Activated CD4-positive, alpha-beta T cell treated with anti-CD3 and anti-CD28 coated beads for 48 hours (primary cell): Measurements from ENCODE around the gene ZBTB37.
"Not testable (repeated sequence)": the region's sequence is repeated elsewhere in the genome, so short reads cannot be mapped to it uniquely, and the experiment has no call there.

Source experiments
- DNase-seq: peaks from one replicate; pipeline ENCODE4 v3.0.0-alpha.2; 2020

Gene ZBTB37

DNA sequence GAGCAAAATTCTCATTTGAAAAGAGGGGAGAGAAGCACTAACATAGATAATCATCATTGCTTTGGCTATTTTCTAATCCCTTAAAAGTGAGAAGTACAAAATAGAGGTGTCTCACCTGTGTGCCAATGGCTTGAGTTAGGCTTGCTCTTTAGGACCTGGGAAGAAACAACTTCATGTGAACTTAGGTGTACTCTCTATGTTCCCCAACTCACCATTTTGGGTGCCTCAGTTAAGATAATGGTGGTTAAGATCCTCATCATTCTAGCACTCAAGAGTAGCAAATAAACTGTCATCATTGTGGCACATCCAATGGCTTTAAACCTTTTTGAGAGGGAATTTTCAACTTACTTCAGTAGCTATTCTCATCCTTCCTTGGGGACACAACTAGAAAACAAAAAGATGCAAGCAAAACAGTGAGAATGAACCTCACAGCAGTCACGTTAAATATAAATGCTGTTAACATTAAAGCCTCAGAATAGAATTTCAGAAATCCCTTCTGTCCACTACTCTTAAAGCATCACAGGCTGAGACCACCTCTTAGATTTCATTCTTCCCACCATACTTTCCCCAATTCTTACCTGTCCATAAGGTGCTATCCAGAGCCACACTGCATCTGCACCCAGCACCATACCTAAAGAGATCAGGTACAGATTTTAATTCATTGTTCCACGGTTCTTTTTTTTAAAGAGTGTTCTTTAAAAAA, 1.6 kb upstream of the ZBTB37 start:
- no peak for DNase-seq

DNA sequence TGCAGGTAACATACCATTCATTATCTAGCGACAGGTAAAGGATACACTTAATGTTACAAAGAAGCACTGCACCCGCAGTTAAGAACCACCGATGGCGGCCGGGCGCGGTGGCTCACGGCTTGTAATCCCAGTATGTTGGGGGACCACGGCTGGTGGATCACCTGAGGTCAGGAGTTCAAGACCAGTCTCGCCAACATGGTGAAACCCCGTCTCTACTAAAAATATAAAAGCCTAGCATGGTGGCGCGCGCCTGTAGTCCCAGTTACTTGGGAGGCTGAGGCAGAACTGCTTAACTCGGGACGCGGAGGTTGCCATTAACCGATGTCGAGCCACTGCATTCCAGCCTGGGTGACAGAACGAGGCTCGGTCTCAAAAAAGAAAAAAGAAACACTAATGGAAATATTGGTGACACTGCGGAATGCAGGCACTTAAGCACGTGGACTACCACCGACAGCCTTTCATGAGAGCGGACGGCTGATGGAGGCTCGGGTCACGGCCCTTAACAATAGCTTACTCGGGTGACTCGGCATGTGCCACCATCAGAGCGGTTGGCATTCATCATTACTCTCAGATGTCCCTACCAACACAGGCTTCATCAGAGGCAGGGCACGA, 933 bp upstream of the ZBTB37 start:
- peak; percentile 63 for DNase-seq

GRCh38 chr1:173867753-173868265, 371 bp upstream of the ZBTB37 start, which contains the start of gene GAS5:
Gene GAS5 (minus strand): TSS chr1:173867989.
- DNase-seq, result peak; percentile 100

DNA sequence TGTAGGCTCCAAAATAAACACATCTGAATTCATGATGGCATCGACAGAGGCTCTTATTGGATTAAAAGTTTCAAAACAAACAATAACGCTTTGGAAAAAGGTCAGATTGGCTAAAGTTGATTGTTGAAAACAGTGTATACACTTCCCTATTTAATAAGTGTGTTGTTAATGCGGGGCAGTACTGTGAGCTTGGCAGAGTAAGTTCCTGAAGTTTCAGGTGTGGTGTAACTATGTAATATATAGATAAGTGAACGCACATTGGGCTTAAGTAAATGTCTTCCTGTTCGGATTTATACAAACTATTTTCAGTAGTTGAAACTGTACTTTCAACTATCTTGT, 810 bp downstream of the ZBTB37 start:
- DNase-seq, result no peak

GRCh38 chr1:173870252-173871075, 2.3 kb downstream of the ZBTB37 start:
- peak; percentile 46 for DNase-seq

GRCh38 chr1:173871091-173871490, 2.9 kb downstream of the ZBTB37 start:
- no peak for DNase-seq

- no peak for DNase-seq
Observed at GRCh38 chr1:173871500-173871899, 3.3 kb downstream of the ZBTB37 start.

DNA sequence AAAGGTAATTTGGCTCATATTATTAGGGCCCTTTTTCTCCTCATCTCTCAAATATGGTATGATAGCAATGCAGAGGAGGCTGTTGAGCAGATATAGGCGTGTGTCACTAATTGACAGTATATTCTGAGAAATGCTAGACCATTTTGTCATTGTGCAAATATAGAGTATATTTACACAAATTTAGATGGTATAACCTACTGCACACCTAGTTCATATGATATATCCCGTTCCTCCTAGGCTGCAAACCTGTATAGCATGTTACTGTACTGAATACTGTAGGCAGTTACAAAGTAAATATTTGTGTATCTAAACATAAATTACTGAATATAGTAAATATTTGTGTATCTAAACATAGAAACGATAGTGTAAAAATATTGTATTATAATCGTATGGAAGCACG, 8.6 kb downstream of the ZBTB37 start:
- no peak for DNase-seq

DNA sequence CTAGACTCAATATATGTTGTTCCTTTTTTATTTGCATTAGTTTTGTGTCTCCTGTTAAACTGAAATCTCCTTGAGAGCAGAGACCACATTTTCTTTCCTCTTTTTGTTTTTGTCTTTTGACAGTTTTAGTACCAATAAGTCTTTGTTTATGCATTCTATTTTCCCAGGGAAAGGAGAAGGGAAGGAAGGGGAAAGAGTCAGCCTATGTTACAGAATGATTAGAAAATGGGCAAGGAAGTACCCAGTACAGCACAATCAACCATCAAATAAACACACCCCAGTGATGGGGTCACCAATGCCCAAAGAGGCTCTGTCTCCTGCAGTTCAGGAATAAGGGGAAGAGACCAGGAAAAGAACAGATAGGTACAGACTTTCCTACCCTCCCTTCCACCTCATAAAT, 10.1 kb downstream of the ZBTB37 start:
- DNase-seq, result no peak

DNA sequence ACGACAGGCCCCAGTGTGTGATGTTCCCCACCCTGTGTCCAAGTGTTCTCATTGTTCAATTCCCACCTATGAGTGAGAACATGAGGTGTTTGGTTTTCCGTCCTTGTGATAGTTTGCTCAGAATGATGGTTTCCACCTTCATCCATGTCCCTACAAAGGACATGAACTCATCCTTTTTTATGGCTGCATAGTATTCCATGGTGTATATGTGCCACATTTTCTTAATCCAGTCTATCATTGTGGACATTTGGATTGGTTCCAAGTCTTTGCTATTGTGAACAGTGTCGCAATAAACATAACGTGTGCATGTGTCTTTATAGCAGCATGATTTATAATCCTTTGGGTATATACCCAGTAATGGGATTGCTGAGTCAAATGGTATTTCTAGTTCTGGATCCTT, 12.9 kb downstream of the ZBTB37 start:
- DNase-seq, result not testable (repeated sequence)

GRCh38 chr1:173884701-173885100, 16.5 kb downstream of the ZBTB37 start:
- DNase-seq, result no peak

GRCh38 chr1:173886746-173887611, 18.8 kb downstream of the ZBTB37 start:
- no peak for DNase-seq

GRCh38 chr1:173887627-173888026, 19.4 kb downstream of the ZBTB37 start:
- DNase-seq, result no peak

GRCh38 chr1:173888749-173889148, 20.6 kb downstream of the ZBTB37 start:
- DNase-seq, result no peak

- no peak for DNase-seq
Observed at GRCh38 chr1:173889885-173890284, 21.7 kb downstream of the ZBTB37 start.

GRCh38 chr1:173893611-173894010, 25.4 kb downstream of the ZBTB37 start:
- DNase-seq, result no peak

GRCh38 chr1:173894189-173894588, 26.0 kb downstream of the ZBTB37 start:
- no peak for DNase-seq

- DNase-seq, result no peak
Observed at GRCh38 chr1:173900427-173900826, 32.2 kb downstream of the ZBTB37 start.

DNA sequence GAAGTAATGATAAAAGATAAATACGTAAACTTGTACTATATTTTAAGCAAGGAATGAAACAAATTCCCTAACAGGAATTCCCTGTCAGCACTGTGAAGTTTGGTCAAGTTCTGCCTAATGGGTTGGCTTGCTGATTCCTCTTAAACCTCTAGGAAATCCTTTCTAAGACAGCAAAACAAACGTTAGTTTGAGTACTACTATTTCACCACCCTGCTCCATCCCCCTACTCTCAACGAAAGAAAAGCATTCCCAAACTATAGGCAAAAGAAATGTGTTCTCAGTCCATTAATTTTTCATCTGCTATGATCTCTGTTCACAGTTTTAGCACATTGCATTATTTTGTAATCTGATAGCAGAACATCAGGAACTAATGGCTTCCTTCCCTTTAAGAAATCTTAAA, 32.8 kb downstream of the ZBTB37 start:
- DNase-seq, result no peak

- no peak for DNase-seq
Observed at GRCh38 chr1:173903827-173904531, 35.8 kb downstream of the ZBTB37 start.

DNA sequence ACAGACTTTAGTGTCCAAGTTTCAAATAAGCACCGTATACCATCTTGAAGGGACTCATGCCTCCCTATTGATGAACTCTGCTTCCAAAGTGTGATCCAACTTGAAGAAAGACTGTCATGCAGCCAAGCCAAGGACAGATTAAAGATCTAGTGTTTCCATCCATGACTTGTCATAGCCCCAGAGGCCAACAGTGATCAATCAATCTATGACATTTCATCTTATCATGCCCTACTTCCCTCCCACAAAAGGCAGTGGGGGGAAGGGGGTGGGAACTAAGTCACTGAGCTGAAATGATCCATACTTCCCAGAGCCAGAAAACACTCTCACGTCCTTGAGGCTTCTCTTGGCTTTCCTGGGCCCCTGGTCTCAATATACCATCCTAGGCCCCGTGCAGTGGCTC, 44.9 kb downstream of the ZBTB37 start:
- no peak for DNase-seq

- peak; percentile 52 for DNase-seq
Observed at GRCh38 chr1:173914366-173914871, 46.2 kb downstream of the ZBTB37 start.
